Suprapubic skin (tissue), 4 donors: ENCODE results near the gene CDKN3.

Experiments
- POLR2A ChIP-seq, 2 donors: fragments of 450-650 bp; IDR thresholded peaks; one replicate each; pipeline ENCODE4 v1.6.1; 2017; ENCODE audit warnings: antibody characterized with exemption in 2 of 2, mild to moderate bottlenecking in 2 of 2, moderate library complexity in 2 of 2
- POLR2AphosphoS5 ChIP-seq, 3 donors: sonication (generic); formaldehyde crosslinking; IDR thresholded peaks; one replicate each; pipeline ENCODE4 v1.6.1; 2017; ENCODE audit warnings: antibody characterized with exemption in 3 of 3
- TF ChIP-seq, protein P1 (sequence below), 2 donors: fragments of 200-600 bp in 1 of 2; fragments of 450-650 bp in 1 of 2; sonication (generic) in 1 of 2; IDR thresholded peaks; one replicate each; pipeline ENCODE4 v1.5.1; 2016 to 2019; ENCODE audit warnings: antibody characterized with exemption in 2 of 2, mild to moderate bottlenecking in 1 of 2, moderate library complexity in 1 of 2

DNA sequence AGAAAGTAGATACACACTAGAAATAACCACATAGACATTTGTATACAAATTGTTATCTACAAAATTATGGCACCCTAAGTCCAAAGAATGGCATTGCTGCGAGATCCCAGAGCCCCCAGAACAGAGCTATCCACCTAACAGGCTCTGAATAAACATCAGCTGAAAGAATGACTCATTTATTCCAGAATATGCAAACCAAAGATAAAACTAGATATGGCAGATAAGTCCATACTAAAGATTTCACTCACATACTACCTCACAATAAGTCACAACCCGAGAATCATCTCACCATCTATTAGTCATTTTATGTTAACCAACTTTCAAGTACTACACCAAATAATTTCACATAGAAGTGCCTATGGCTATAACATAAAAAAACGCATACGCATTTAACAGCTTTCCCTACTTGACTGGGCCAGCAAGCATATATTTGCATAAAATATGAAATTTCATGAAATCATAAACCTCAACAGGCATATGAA lies 38.7 kb downstream of the CDKN3 start:
- TF ChIP-seq, protein P1, sequence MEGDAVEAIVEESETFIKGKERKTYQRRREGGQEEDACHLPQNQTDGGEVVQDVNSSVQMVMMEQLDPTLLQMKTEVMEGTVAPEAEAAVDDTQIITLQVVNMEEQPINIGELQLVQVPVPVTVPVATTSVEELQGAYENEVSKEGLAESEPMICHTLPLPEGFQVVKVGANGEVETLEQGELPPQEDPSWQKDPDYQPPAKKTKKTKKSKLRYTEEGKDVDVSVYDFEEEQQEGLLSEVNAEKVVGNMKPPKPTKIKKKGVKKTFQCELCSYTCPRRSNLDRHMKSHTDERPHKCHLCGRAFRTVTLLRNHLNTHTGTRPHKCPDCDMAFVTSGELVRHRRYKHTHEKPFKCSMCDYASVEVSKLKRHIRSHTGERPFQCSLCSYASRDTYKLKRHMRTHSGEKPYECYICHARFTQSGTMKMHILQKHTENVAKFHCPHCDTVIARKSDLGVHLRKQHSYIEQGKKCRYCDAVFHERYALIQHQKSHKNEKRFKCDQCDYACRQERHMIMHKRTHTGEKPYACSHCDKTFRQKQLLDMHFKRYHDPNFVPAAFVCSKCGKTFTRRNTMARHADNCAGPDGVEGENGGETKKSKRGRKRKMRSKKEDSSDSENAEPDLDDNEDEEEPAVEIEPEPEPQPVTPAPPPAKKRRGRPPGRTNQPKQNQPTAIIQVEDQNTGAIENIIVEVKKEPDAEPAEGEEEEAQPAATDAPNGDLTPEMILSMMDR (IDR thresholded peaks at IDR 0.05) = no peak
- TF ChIP-seq POLR2A (IDR thresholded peaks at IDR 0.05) = no peak
- no peak for TF ChIP-seq POLR2AphosphoS5 (IDR thresholded peaks at IDR 0.05)
